H9 (cell line): ENCODE results near the gene ANKZF1. TPM values are rescaled to one million over a fixed set of nuclear protein-coding genes. Genes with fewer than 3 reads are reported as not detected.

Experiments used
- DNase-seq: peaks from one replicate; pipeline ENCODE4 v3.0.0-alpha.2; 2017
- H2AFZ ChIP-seq: one replicate; pipeline ENCODE4 v1.6.1; 2013; ENCODE audit warnings: mild to moderate bottlenecking, low read length, control low read depth, moderate library complexity
- H2AK5ac ChIP-seq: 2 replicates; pipeline ENCODE4 v1.6.1; 2013; ENCODE audit warnings: low read length, control low read depth, mixed read lengths; ENCODE audit not compliant: insufficient read length
- H2BK120ac ChIP-seq: one replicate; pipeline ENCODE4 v1.6.1; 2013; ENCODE audit warnings: low read depth, mild to moderate bottlenecking, low read length, control low read depth, inconsistent platforms; ENCODE audit not compliant: poor library complexity, severe bottlenecking
- H2BK12ac ChIP-seq: 2 replicates; pipeline ENCODE4 v1.6.1; 2013; ENCODE audit warnings: low read length, control low read depth, mixed read lengths, low read depth; ENCODE audit not compliant: insufficient read length
- H2BK15ac ChIP-seq: 2 replicates; pipeline ENCODE4 v1.6.1; 2013; ENCODE audit warnings: low read depth, low read length, control low read depth
- H2BK20ac ChIP-seq: one replicate; pipeline ENCODE4 v1.6.1; 2013; ENCODE audit warnings: low read depth, mild to moderate bottlenecking, low read length, control low read depth, inconsistent platforms; ENCODE audit not compliant: poor library complexity, severe bottlenecking
- H2BK5ac ChIP-seq: 2 replicates; pipeline ENCODE4 v1.6.1; 2013; ENCODE audit warnings: low read length, control low read depth, mixed read lengths; ENCODE audit not compliant: insufficient read length
- H3K14ac ChIP-seq: 2 replicates; pipeline ENCODE4 v1.6.1; 2013; ENCODE audit warnings: low read length, control low read depth; ENCODE audit not compliant: insufficient read depth
- H3K18ac ChIP-seq: 2 replicates; pipeline ENCODE4 v1.6.1; 2013; ENCODE audit warnings: low read depth, mild to moderate bottlenecking, mixed read lengths, low read length, control low read depth; ENCODE audit not compliant: insufficient read length
- H3K23ac ChIP-seq: 2 replicates; pipeline ENCODE4 v1.6.1; 2013; ENCODE audit warnings: low read length, control low read depth, mixed read lengths, low read depth; ENCODE audit not compliant: insufficient read length
- H3K23me2 ChIP-seq: 2 replicates; pipeline ENCODE4 v1.6.1; 2013; ENCODE audit warnings: low read depth, mild to moderate bottlenecking, mixed read lengths, low read length, control low read depth; ENCODE audit not compliant: insufficient read length, poor library complexity, severe bottlenecking
- H3K27ac ChIP-seq: 2 replicates; pipeline ENCODE4 v1.5.1; 2013; ENCODE audit warnings: low read length, control low read depth, mixed read lengths, low read depth; ENCODE audit not compliant: insufficient read length
- H3K27me3 ChIP-seq: 2 replicates; pipeline ENCODE4 v1.6.1; 2013; ENCODE audit warnings: low read length, control low read depth, inconsistent platforms; ENCODE audit not compliant: insufficient read depth
- H3K4ac ChIP-seq: 2 replicates; pipeline ENCODE4 v1.6.1; 2013; ENCODE audit warnings: low read depth, mild to moderate bottlenecking, control low read depth, inconsistent platforms, low read length, moderate library complexity
- H3K4me1 ChIP-seq: 2 replicates; pipeline ENCODE4 v1.6.1; 2013; ENCODE audit warnings: low read length, control low read depth, inconsistent platforms; ENCODE audit not compliant: insufficient read depth
- H3K4me2 ChIP-seq: 2 replicates; pipeline ENCODE4 v1.6.1; 2013; ENCODE audit warnings: low read length, control low read depth, mixed read lengths; ENCODE audit not compliant: insufficient read length, insufficient read depth
- H3K56ac ChIP-seq: 2 replicates; pipeline ENCODE4 v1.6.1; 2013; ENCODE audit warnings: low read depth, mild to moderate bottlenecking, mixed read lengths, low read length, control low read depth; ENCODE audit not compliant: insufficient read length
- H3K79me1 ChIP-seq: 2 replicates; pipeline ENCODE4 v1.6.1; 2013; ENCODE audit warnings: low read depth, mild to moderate bottlenecking, moderate library complexity, low read length, control low read depth, inconsistent platforms; ENCODE audit not compliant: insufficient read depth, poor library complexity, severe bottlenecking
- H3K79me2 ChIP-seq: 2 replicates; pipeline ENCODE4 v1.6.1; 2013; ENCODE audit warnings: low read length, control low read depth, inconsistent platforms; ENCODE audit not compliant: insufficient read depth
- H3K9ac ChIP-seq: 2 replicates; pipeline ENCODE4 v1.6.1; 2013; ENCODE audit warnings: low read length, control low read depth, mixed read lengths; ENCODE audit not compliant: insufficient read length; ENCODE audit errors: extremely low read depth
- H3K9me3 ChIP-seq: one replicate; pipeline ENCODE4 v1.6.1; 2013; ENCODE audit warnings: low read depth, low read length, inconsistent platforms; ENCODE audit not compliant: control insufficient read depth
- H3T11ph ChIP-seq: one replicate; pipeline ENCODE4 v1.6.1; 2013; ENCODE audit warnings: mild to moderate bottlenecking, low read length, control low read depth, inconsistent platforms
- H4K20me1 ChIP-seq: one replicate; pipeline ENCODE4 v1.6.1; 2013; ENCODE audit not compliant: control insufficient read depth, insufficient read length, insufficient read depth
- H4K5ac ChIP-seq: 2 replicates; pipeline ENCODE4 v1.6.1; 2013; ENCODE audit warnings: low read depth, mild to moderate bottlenecking, mixed read lengths, low read length, control low read depth; ENCODE audit not compliant: insufficient read length
- H4K8ac ChIP-seq: replicated peaks from 2 replicates; pipeline ENCODE4 v1.6.1; 2013; ENCODE audit warnings: low read length, control low read depth, mixed read lengths, low read depth; ENCODE audit not compliant: insufficient read length
- H4K91ac ChIP-seq: 2 replicates; pipeline ENCODE4 v1.6.1; 2013; ENCODE audit warnings: low read depth, mild to moderate bottlenecking, moderate library complexity, mixed read lengths, low read length, control low read depth; ENCODE audit not compliant: insufficient read length
- H3K27ac Mint-ChIP-seq, 3 experiments: 2 replicates in 2 of 3; 3 replicates in 1 of 3; pipeline ENCODE4 v1.8.0; 2020 to 2021; ENCODE audit warnings: mixed read lengths in 3 of 3, mild to moderate bottlenecking in 1 of 3, moderate library complexity in 1 of 3
- H3K27me3 Mint-ChIP-seq: 2 replicates; pipeline ENCODE4 v1.8.0; 2021; ENCODE audit warnings: low read depth, mild to moderate bottlenecking, moderate library complexity, mixed read lengths
- H3K36me3 Mint-ChIP-seq, 3 experiments: 2 replicates in 2 of 3; 3 replicates in 1 of 3; pipeline ENCODE4 v1.8.0; 2020 to 2021; ENCODE audit warnings: low read depth in 3 of 3, mixed read lengths in 3 of 3; ENCODE audit not compliant: insufficient read depth in 1 of 3
- H3K4me1 Mint-ChIP-seq, 2 experiments: 2 replicates each; pipeline ENCODE4 v1.8.0; 2020; ENCODE audit warnings: mixed read lengths in 2 of 2
- H3K4me3 Mint-ChIP-seq, 2 experiments: 2 replicates in 1 of 2; 3 replicates in 1 of 2; pipeline ENCODE4 v1.8.0; 2020 to 2021; ENCODE audit warnings: mild to moderate bottlenecking in 2 of 2, mixed read lengths in 2 of 2, moderate library complexity in 1 of 2
- H3K9me3 Mint-ChIP-seq, 2 experiments: 2 replicates in 1 of 2; 3 replicates in 1 of 2; pipeline ENCODE4 v1.8.0; 2020; ENCODE audit warnings: mild to moderate bottlenecking in 2 of 2, mixed read lengths in 2 of 2, moderate library complexity in 1 of 2
- CTCF ChIP-seq: fragments of 200-600 bp; sonication (generic); conservative IDR thresholded peaks from 3 replicates; pipeline ENCODE4 v1.8.0; 2021; ENCODE audit warnings: antibody characterized with exemption, mild to moderate bottlenecking
- WGBS: extraction: QIAGEN DNeasy Blood & Tissue Kit; methylation state at CpG from one replicate; pipeline ENCODE4 v1.1.7; 2013; ENCODE audit warnings: missing lambda C conversion rate, low lambda C conversion rate, mixed read lengths; ENCODE audit not compliant: insufficient read length; ENCODE audit errors: extremely low coverage; 5-methylcytosine and 5-hydroxymethylcytosine counted together
- total RNA-seq: library from RNA; stranded (reverse); gene quantifications from 2 replicates; pipeline ENCODE4 v1.2.1, GENCODE V29; 2021

The ANKZF1 gene
- total RNA-seq, 1 experiment from 2014 or later = 55.4 TPM

- no peak overlapping the region for H4K91ac ChIP-seq
- no peak overlapping the region for H2BK5ac ChIP-seq
- H3K23ac ChIP-seq = no peak overlapping the region
- no peak overlapping the region for H2BK15ac ChIP-seq
- Mint-ChIP-seq H3K36me3 (peaks cover 16 to 45% (median 34%) of the 10 kb centered on the region in 3 experiments), H3K4me3 (no peak overlapping the region), H3K27me3 (no peaks in the 10 kb centered on the region), H3K9me3 (no peaks in the 10 kb centered on the region; a peak in 1 of 5 replicates), H3K27ac (no peak overlapping the region; a peak in 1 of 7 replicates), H3K4me1 (peaks cover 8 to 9% of the 10 kb centered on the region in 2 experiments)
- no peaks in the 10 kb centered on the region for H3K79me2 ChIP-seq
- no peak overlapping the region for H3K27ac ChIP-seq
- H3K56ac ChIP-seq = no peak overlapping the region
- no peaks in the 10 kb centered on the region for H4K20me1 ChIP-seq
- no peak overlapping the region for H4K5ac ChIP-seq
- no CpG with 5 or more reads among the region's 6 CpGs for whole genome bisulfite sequencing
- H3K14ac ChIP-seq = no peak overlapping the region
- TF ChIP-seq CTCF = no peak
- H3K18ac ChIP-seq = no peak overlapping the region
- H3K9me3 ChIP-seq = no peaks in the 10 kb centered on the region
- H4K8ac ChIP-seq = no peak overlapping the region
- no peak overlapping the region for H3K4me2 ChIP-seq
- H3T11ph ChIP-seq = no peak overlapping the region
- no peak overlapping the region for H2AK5ac ChIP-seq
- H3K23me2 ChIP-seq = peaks cover 4% of the 10 kb centered on the region
- no peak overlapping the region for H2BK12ac ChIP-seq
- no peak for DNase-seq
- no peak overlapping the region for H2AFZ ChIP-seq
- H3K4me1 ChIP-seq = 0 out of 2 replicates have a peak, but pooled peaks cover 3% of the 10 kb centered on the region
- no peak overlapping the region for H3K4ac ChIP-seq
- H3K79me1 ChIP-seq = peaks cover 3% of the 10 kb centered on the region
- H2BK120ac ChIP-seq = no peak overlapping the region
- H2BK20ac ChIP-seq = no peak overlapping the region
- no peaks in the 10 kb centered on the region for H3K27me3 ChIP-seq
- H3K9ac ChIP-seq = no peak overlapping the region
These were observed 46.3 kb upstream of the ANKZF1 start for GRCh38 chr2:219183151-219183772.
